LNCaP clone FGC (cell line): Measurements from ENCODE around the gene SHC2.
"Not testable (repeated sequence)": the region's sequence is repeated elsewhere in the genome, so short reads cannot be mapped to it uniquely, and the experiment has no call there.

Experiments
- DNase-seq: peaks from one replicate; pipeline ENCODE4 v3.0.0-alpha.2; 2011; ENCODE audit warnings: low read depth
- H3K4me3 ChIP-seq: 2 replicates; pipeline ENCODE4 v1.5.1; 2011; ENCODE audit warnings: mild to moderate bottlenecking, low read depth, low read length, control low read depth
- CTCF ChIP-seq: IDR thresholded peaks from 2 replicates; pipeline ENCODE4 v1.5.1; 2012; ENCODE audit warnings: mild to moderate bottlenecking; ENCODE audit not compliant: control insufficient read depth, insufficient read depth; ENCODE audit errors: extremely low read depth

Gene SHC2

GRCh38 chr19:483332-484072 is 22.7 kb upstream of the SHC2 start:
- DNase-seq = no peak
- no peak overlapping the region for H3K4me3 ChIP-seq
- no peak for TF ChIP-seq CTCF

DNA sequence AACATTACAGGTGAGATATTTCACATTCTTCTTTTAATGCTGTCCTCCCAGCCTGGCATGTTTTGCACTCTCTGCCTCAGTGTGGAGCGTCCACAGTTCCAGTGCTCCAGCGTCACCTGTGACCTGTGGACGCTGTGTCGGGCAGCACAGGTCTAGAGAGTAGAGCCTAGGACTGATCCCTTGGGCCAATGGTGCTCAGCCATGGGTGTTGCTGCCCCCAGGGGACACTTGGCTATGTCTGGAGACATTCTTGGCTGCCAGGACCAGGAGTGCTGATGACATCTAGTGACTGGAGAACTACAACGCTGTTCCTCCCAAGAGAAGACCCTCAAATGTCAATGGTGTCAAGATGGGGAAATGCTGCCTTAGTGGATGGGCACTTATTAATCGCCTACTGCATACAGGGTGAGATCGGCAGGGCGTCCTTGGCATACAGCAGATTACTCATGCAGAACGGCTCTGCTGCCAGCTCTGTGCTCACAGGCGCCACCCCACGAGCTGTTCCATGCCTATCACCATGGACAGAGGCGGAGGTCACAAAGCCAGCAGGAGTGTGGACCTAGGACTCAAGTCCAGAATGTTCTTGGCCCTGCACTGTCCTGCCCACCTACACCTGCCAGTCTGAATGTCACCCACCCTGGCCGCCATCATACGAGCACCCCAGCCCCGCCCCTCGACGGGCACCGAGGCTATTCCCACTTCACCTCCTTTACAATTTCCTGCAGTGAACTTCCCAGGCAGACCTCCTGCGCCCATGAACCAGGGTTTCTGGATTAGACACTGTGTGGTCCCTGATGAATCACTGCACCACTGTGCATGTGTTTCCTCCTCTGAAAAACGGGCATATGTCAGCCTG is 21.6 kb upstream of the SHC2 start:
- no peak for DNase-seq
- TF ChIP-seq CTCF = 0 out of 2 replicates have a peak, but pooled peaks have one; percentile 7
- no peak overlapping the region for H3K4me3 ChIP-seq

GRCh38 chr19:481100-481499 is 20.3 kb upstream of the SHC2 start:
- DNase-seq = not testable (repeated sequence)

GRCh38 chr19:480016-480855 is 19.4 kb upstream of the SHC2 start:
- H3K4me3 ChIP-seq = no peak overlapping the region
- no peak for DNase-seq
- peak; percentile 90 for TF ChIP-seq CTCF

More at GRCh38 chr19:481100-481499, 20.3 kb upstream of the SHC2 start:
- not testable (repeated sequence) for H3K4me3 ChIP-seq

DNA sequence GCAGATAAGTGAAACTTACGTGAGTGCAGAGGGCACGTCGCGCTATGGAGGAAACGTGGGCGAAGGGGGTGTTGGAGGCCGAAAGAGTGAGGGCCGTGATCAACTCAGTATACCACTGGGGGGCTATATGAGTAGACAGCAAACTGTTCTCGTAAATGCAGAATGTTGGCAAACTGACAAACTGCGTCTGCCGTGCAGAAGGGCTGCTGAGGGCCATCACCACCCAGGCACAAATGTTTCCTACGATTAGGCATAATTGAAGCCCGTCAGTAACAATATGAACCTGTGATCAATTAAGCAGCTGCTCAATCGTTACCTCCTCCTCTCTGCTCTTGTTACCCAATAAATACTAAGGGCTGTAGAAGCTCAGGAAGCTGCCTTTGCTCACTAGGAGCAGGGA is 18.1 kb upstream of the SHC2 start:
- no peak for TF ChIP-seq CTCF
- H3K4me3 ChIP-seq = no peak overlapping the region
- DNase-seq = no peak

GRCh38 chr19:478236-478903 is 17.5 kb upstream of the SHC2 start:
- no peak for TF ChIP-seq CTCF
- no peak for DNase-seq
- no peak overlapping the region for H3K4me3 ChIP-seq

DNA sequence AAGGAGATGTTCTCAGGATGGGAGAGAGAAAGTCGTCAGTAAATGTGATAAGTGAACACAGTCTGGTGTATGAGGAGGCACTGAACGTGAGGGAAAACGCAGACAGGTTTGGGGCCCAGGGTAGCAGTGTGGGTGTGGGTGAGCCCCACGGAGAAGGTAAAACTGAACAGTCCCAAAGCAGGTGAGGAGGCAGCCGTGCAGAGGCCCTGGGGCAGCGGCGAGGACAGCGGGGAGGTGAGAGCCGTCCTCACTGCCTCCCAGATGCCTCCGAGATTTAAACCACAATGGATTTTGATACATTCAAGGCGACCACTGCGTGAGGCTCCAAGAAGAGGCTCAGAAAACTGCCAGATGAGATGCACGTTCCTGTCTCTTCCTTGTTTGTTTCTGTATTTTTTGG is 14.5 kb upstream of the SHC2 start:
- DNase-seq = no peak
- no peak overlapping the region for H3K4me3 ChIP-seq
- TF ChIP-seq CTCF = no peak
